A549 treated with CORT108297 at 1 μM for 4 hours (cell line): Measurements from ENCODE around the gene TSPYL2. TPM values are rescaled to one million over a fixed set of nuclear protein-coding genes. Genes with fewer than 3 reads are reported as not detected.

ENCODE experiments used
- total RNA-seq: library from RNA; stranded (reverse); fragments of 200-300 nt; extraction: Qiagen RNA extraction; gene quantifications from 5 replicates; pipeline ENCODE4 v1.2.3, GENCODE V29; 2022

The TSPYL2 gene
- total RNA-seq, result 9.1 to 11.2 TPM (median 9.2 TPM) in 5 replicates

GRCh38 chrX:53081925-53082772 is at the start of gene TSPYL2:
TSS of gene TSPYL2 (plus strand) at chrX:53082367. CDS start at chrX:53082499, 132 bp downstream.

GRCh38 chrX:53048169-53049126 is 33.7 kb upstream of the TSPYL2 start, which contains the start of gene GPR173:
TSS of gene GPR173 (plus strand) at chrX:53048789. CDS start at chrX:53076622, 27,833 bp downstream.

GRCh38 chrX:53093748-53094581 is 11.8 kb downstream of the TSPYL2 start, which contains the start of gene KANTR:
TSS of gene KANTR (plus strand) at chrX:53094142. CDS start at chrX:53124273, 30,131 bp downstream.

Other genes starting within 250 kb of the TSPYL2 start
- gene XAGE3, start 214.3 kb upstream of the TSPYL2 start, total RNA-seq, result not detected in 5 replicates
- gene FAM156B, start 185.0 kb upstream of the TSPYL2 start, total RNA-seq, result 6.5 to 17.2 TPM (median 8.5 TPM) in 5 replicates
- 12.9 to 20.8 TPM (median 18.1 TPM) in 5 replicates for gene FAM156A, start 123.8 kb upstream of the TSPYL2 start, total RNA-seq
- gene GPR173, start 33.6 kb upstream of the TSPYL2 start, total RNA-seq, result not detected in 5 replicates
- gene KANTR, start 11.8 kb downstream of the TSPYL2 start, total RNA-seq, result 1.2 to 1.5 TPM (median 1.4 TPM) in 5 replicates
- gene KDM5C, start 142.8 kb downstream of the TSPYL2 start, total RNA-seq, result 42.1 to 60.1 TPM (median 57.0 TPM) in 5 replicates
- gene IQSEC2, start 199.2 kb downstream of the TSPYL2 start, total RNA-seq, result 32.6 to 44.7 TPM (median 40.2 TPM) in 5 replicates